GM06990 (cell line): ENCODE measurements around the gene FCGR3B.
"Not testable (repeated sequence)": the region's sequence is repeated elsewhere in the genome, so short reads cannot be mapped to it uniquely, and the experiment has no call there.

Experiments
- DNase-seq: peaks from one replicate; pipeline ENCODE4 v3.0.0-alpha.2; 2011; ENCODE audit not compliant: insufficient read length; ENCODE audit errors: extremely low read depth
- H3K27me3 ChIP-seq: replicated peaks from 2 replicates; pipeline ENCODE4 v1.6.0; 2011; ENCODE audit warnings: low read length; ENCODE audit not compliant: control insufficient read depth, insufficient read depth
- H3K36me3 ChIP-seq: 2 replicates; pipeline ENCODE4 v1.5.1; 2011; ENCODE audit warnings: low read length; ENCODE audit not compliant: control insufficient read depth, insufficient read depth
- H3K4me3 ChIP-seq: replicated peaks from 2 replicates; pipeline ENCODE4 v1.5.1; 2011; ENCODE audit warnings: low read depth, mild to moderate bottlenecking, control low read depth, low read length

The FCGR3B gene

GRCh38 chr1:161636189-161636782 lies 5.3 kb upstream of the FCGR3B start:
- not testable (repeated sequence) for H3K36me3 ChIP-seq, H3K4me3 ChIP-seq, H3K27me3 ChIP-seq, DNase-seq

GRCh38 chr1:161634993-161635392 lies 4.0 kb upstream of the FCGR3B start:
- not testable (repeated sequence) for DNase-seq, H3K27me3 ChIP-seq, H3K4me3 ChIP-seq, H3K36me3 ChIP-seq

GRCh38 chr1:161630128-161630742 lies 741 bp downstream of the FCGR3B start:
- not testable (repeated sequence) for H3K4me3 ChIP-seq, DNase-seq, H3K36me3 ChIP-seq, H3K27me3 ChIP-seq

- not testable (repeated sequence) for H3K27me3 ChIP-seq, H3K36me3 ChIP-seq, DNase-seq, H3K4me3 ChIP-seq
Observed at GRCh38 chr1:161626445-161627146, 4.4 kb downstream of the FCGR3B start.

- H3K4me3 ChIP-seq, H3K27me3 ChIP-seq, DNase-seq, H3K36me3 ChIP-seq: not testable (repeated sequence)
Observed at GRCh38 chr1:161624605-161625004, 6.4 kb downstream of the FCGR3B start.

GRCh38 chr1:161623401-161624051 lies 7.5 kb downstream of the FCGR3B start:
- not testable (repeated sequence) for H3K4me3 ChIP-seq, H3K36me3 ChIP-seq, H3K27me3 ChIP-seq
- DNase-seq: peak; percentile 15

GRCh38 chr1:161622054-161622453 lies 8.9 kb downstream of the FCGR3B start:
- H3K36me3 ChIP-seq, H3K27me3 ChIP-seq: not testable (repeated sequence)
- peak; percentile 18 for DNase-seq
- peak overlapping the region; percentile 14; the same call in 1 of the 2 replicates for H3K4me3 ChIP-seq

GRCh38 chr1:161621181-161622000 lies 9.6 kb downstream of the FCGR3B start:
- not testable (repeated sequence) for H3K36me3 ChIP-seq, H3K27me3 ChIP-seq
- DNase-seq: peak; percentile 83
- peak overlapping the region; percentile 66 for H3K4me3 ChIP-seq

GRCh38 chr1:161620399-161620798 lies 10.6 kb downstream of the FCGR3B start:
- H3K27me3 ChIP-seq, H3K36me3 ChIP-seq, H3K4me3 ChIP-seq, DNase-seq: not testable (repeated sequence)

GRCh38 chr1:161618517-161618916 lies 12.5 kb downstream of the FCGR3B start:
- H3K4me3 ChIP-seq, H3K36me3 ChIP-seq, DNase-seq, H3K27me3 ChIP-seq: not testable (repeated sequence)

- not testable (repeated sequence) for H3K4me3 ChIP-seq, H3K36me3 ChIP-seq, H3K27me3 ChIP-seq, DNase-seq
Observed at GRCh38 chr1:161616417-161616816, 14.6 kb downstream of the FCGR3B start.

GRCh38 chr1:161613142-161613514 lies 17.8 kb downstream of the FCGR3B start:
- not testable (repeated sequence) for H3K27me3 ChIP-seq, DNase-seq, H3K4me3 ChIP-seq, H3K36me3 ChIP-seq

- peak; percentile 95 for DNase-seq
- H3K4me3 ChIP-seq: peak overlapping the region; percentile 61
- not testable (repeated sequence) for H3K27me3 ChIP-seq, H3K36me3 ChIP-seq
Observed at GRCh38 chr1:161612322-161613141, 18.4 kb downstream of the FCGR3B start.
